Common myeloid progenitor, CD34-positive (primary cell): Measurements from ENCODE around the gene TPSAB1.

Experiments used
- CTCF ChIA-PET: fragments of 350-600 bp; sonication (Branson Sonifier 250); formaldehyde crosslinking; loops from one replicate; lab custom pipeline; 2021; ENCODE audit warnings: antibody characterized with exemption; lab: Charles Lee
- POLR2A ChIA-PET: fragments of 350-600 bp; sonication (Branson Sonifier 250); formaldehyde crosslinking; loops from one replicate; lab custom pipeline; 2021; ENCODE audit warnings: antibody characterized with exemption; lab: Charles Lee
- DNase-seq, 3 donors: peaks; one replicate each; pipeline versions ENCODE4 v3.0.0 to v3.0.0-alpha.2; 2013
- H3K27ac ChIP-seq, 2 experiments: 1 replicate in 1 of 2; 2 replicates in 1 of 2; pipeline ENCODE4 v1.7.0; 2013; ENCODE audit warnings: inconsistent platforms in 2 of 2, low read length in 2 of 2, mild to moderate bottlenecking in 2 of 2, low read depth in 1 of 2, moderate library complexity in 1 of 2; ENCODE audit not compliant: severe bottlenecking in 2 of 2, insufficient read depth in 1 of 2, poor library complexity in 1 of 2
- H3K27me3 ChIP-seq, 5 experiments: replicated peaks in 2 of 5; 1 replicate in 3 of 5; 2 replicates in 2 of 5; pipeline versions ENCODE4 v1.6.1 to v1.7.0; 2013; ENCODE audit warnings: low read length in 4 of 5, mild to moderate bottlenecking in 2 of 5, moderate library complexity in 2 of 5, inconsistent platforms in 1 of 5; ENCODE audit not compliant: insufficient read depth in 5 of 5, control insufficient read depth in 4 of 5
- H3K36me3 ChIP-seq, 4 experiments: 1 replicate in 2 of 4; 2 replicates in 2 of 4; pipeline versions ENCODE4 v1.6.1 to v1.7.0; 2013; ENCODE audit warnings: low read length in 3 of 4, control low read depth in 1 of 4, mild to moderate bottlenecking in 1 of 4; ENCODE audit not compliant: control insufficient read depth in 4 of 4, insufficient read depth in 4 of 4
- H3K4me1 ChIP-seq, 4 experiments: 1 replicate in 3 of 4; 2 replicates in 1 of 4; pipeline versions ENCODE4 v1.6.1 to v1.7.1; 2013; ENCODE audit warnings: low read length in 3 of 4, mild to moderate bottlenecking in 3 of 4, control low read depth in 1 of 4, inconsistent platforms in 1 of 4, moderate library complexity in 1 of 4; ENCODE audit not compliant: control insufficient read depth in 4 of 4, insufficient read depth in 4 of 4; ENCODE audit errors: control extremely low read depth in 1 of 4
- H3K4me3 ChIP-seq, 7 experiments: 1 replicate in 4 of 7; 2 replicates in 3 of 7; pipeline versions ENCODE4 v1.5.1 to v1.7.0; 2013; ENCODE audit warnings: mild to moderate bottlenecking in 7 of 7, low read length in 6 of 7, moderate library complexity in 6 of 7, inconsistent platforms in 2 of 7, low read depth in 2 of 7, control low read depth in 1 of 7; ENCODE audit not compliant: insufficient read depth in 4 of 7, control insufficient read depth in 1 of 7; ENCODE audit errors: extremely low read depth in 1 of 7
- H3K9me3 ChIP-seq, 5 experiments: 1 replicate in 4 of 5; 2 replicates in 1 of 5; pipeline versions ENCODE4 v1.6.1 to v1.7.1; 2013; ENCODE audit warnings: low read length in 4 of 5, mild to moderate bottlenecking in 2 of 5, inconsistent platforms in 1 of 5, low read depth in 1 of 5, moderate library complexity in 1 of 5; ENCODE audit not compliant: control insufficient read depth in 4 of 5, insufficient read depth in 2 of 5; ENCODE audit errors: control extremely low read depth in 1 of 5
- WGBS: methylation state at CpG from one replicate; pipeline ENCODE4 v1.1.5; 2013; ENCODE audit not compliant: insufficient coverage; 5-methylcytosine and 5-hydroxymethylcytosine counted together

Gene TPSAB1

GRCh38 chr16:1281517-1281916 lies 41.0 kb downstream of the TPSAB1 start:
- POLR2A ChIA-PET, result no interaction called here
- WGBS, result 96% methylated on average over 13 of the region's 16 CpGs
- H3K9me3 ChIP-seq, result no peaks in the 10 kb centered on the region
- H3K27me3 ChIP-seq, result peaks cover 0 to 50% (median 10%) of the 10 kb centered on the region in 5 experiments
- no peaks in the 10 kb centered on the region for H3K36me3 ChIP-seq
- no peak overlapping the region for H3K27ac ChIP-seq
- DNase-seq, result no peak
- H3K4me1 ChIP-seq, result peaks cover 0 to 15% (median 2%) of the 10 kb centered on the region in 4 experiments
- CTCF ChIA-PET, result no interaction called here
- no peak overlapping the region for H3K4me3 ChIP-seq

- ChIA-PET CTCF (no interaction called here), POLR2A (no interaction called here)
- H3K36me3 ChIP-seq, result no peaks in the 10 kb centered on the region
- 90% methylated on average over 12 of the region's 17 CpGs for WGBS
- no peak overlapping the region for H3K4me3 ChIP-seq
- no peak for DNase-seq
- no peaks in the 10 kb centered on the region for H3K9me3 ChIP-seq
- peaks cover 0 to 50% (median 8%) of the 10 kb centered on the region in 5 experiments for H3K27me3 ChIP-seq
- H3K4me1 ChIP-seq, result peaks cover 0 to 15% (median 2%) of the 10 kb centered on the region in 4 experiments
- H3K27ac ChIP-seq, result no peak overlapping the region
Measured at GRCh38 chr16:1282324-1282973, 41.9 kb downstream of the TPSAB1 start.

GRCh38 chr16:1283296-1283695 lies 42.8 kb downstream of the TPSAB1 start:
- Histone ChIP-seq H3K4me3 (no peak overlapping the region), H3K9me3 (no peaks in the 10 kb centered on the region), H3K27me3 (peaks cover 0 to 50% (median 9%) of the 10 kb centered on the region in 5 experiments), H3K4me1 (peaks cover 0 to 15% (median 2%) of the 10 kb centered on the region in 4 experiments), H3K27ac (no peak overlapping the region), H3K36me3 (no peaks in the 10 kb centered on the region)
- ChIA-PET POLR2A (no interaction called here), CTCF (no interaction called here)
- DNase-seq, result no peak
- 36% methylated on average over 6 of the region's 17 CpGs for WGBS

GRCh38 chr16:1283996-1284616 lies 43.6 kb downstream of the TPSAB1 start:
- no peak for DNase-seq
- Histone ChIP-seq H3K9me3 (no peaks in the 10 kb centered on the region), H3K27ac (no peak overlapping the region), H3K27me3 (peaks cover 0 to 50% (median 9%) of the 10 kb centered on the region in 5 experiments), H3K36me3 (no peaks in the 10 kb centered on the region), H3K4me3 (no peak overlapping the region), H3K4me1 (peaks cover 0 to 15% (median 3%) of the 10 kb centered on the region in 4 experiments)
- POLR2A ChIA-PET, result interaction anchor here (0.6 kb wide), 2 partner anchors 12 to 16 kb away, joined by 3 read pairs; no protein-coding TSS in a partner anchor
- CTCF ChIA-PET, result interaction anchor here (1.0 kb wide), 1 partner anchor 12 kb away, joined by 4 read pairs; no protein-coding TSS in a partner anchor
- 87% methylated on average over 12 of the region's 16 CpGs for WGBS

DNA sequence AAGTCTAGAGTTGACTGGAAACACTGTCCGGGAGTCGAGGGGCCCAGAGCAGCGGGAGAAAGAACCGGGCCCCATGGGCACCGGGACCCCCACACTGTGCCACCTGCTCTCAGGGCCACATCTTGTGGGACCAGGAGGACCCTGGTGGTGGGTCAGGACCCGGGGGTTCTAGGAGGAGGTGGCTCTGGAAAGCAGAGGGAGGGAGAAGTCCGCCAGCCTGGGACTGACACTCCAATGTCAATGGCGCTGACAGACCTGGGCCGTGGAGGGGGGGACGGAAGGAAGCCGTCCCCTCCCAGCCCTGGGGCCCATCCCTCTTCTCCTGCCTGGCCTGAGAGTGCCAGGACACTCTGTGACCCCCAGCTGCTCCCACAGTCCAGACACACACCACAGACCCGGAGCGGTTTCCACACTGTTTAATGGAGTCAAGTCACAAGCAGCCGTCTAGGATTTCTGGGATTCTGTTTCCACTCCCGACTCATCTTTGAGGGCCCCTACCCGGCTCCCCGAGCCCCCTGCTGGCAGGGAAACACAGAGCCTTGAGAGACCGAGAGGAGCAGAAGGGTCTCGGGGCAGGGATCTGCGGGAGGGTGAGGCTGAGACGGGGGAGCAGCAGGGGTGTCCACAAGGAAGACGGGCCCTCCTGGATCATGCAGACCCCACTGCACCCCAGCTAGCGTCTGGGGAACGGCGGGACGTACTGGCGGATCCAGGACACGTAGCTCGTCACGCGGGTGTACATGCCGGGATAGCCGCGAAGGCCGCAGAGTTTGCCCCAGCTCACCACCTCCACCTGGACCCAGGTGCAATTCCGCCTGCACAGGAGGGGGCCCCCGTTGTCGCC lies 45.4 kb downstream of the TPSAB1 start:
- ChIA-PET POLR2A (no interaction called here), CTCF (no interaction called here)
- Histone ChIP-seq H3K9me3 (no peaks in the 10 kb centered on the region), H3K27ac (no peak overlapping the region), H3K4me3 (no peak overlapping the region), H3K27me3 (peaks cover 0 to 54% (median 21%) of the 10 kb centered on the region in 5 experiments), H3K4me1 (peaks cover 0 to 18% (median 13%) of the 10 kb centered on the region in 4 experiments), H3K36me3 (no peaks in the 10 kb centered on the region)
- 73% methylated on average over 33 of the region's 38 CpGs for WGBS
- no peak for DNase-seq

GRCh38 chr16:1286513-1287094 lies 46.1 kb downstream of the TPSAB1 start:
- Histone ChIP-seq H3K4me1 (peaks cover 0 to 18% (median 13%) of the 10 kb centered on the region in 4 experiments), H3K4me3 (no peak overlapping the region), H3K27ac (no peak overlapping the region), H3K27me3 (peaks cover 0 to 61% (median 28%) of the 10 kb centered on the region in 5 experiments), H3K36me3 (no peaks in the 10 kb centered on the region), H3K9me3 (no peaks in the 10 kb centered on the region)
- ChIA-PET CTCF (no interaction called here), POLR2A (no interaction called here)
- DNase-seq, result no peak
- 82% methylated on average over 21 of the region's 25 CpGs for WGBS
